Fibroblast of villous mesenchyme (primary cell): ENCODE measurements around the gene MAEA. TPM values are rescaled to one million over a fixed set of nuclear protein-coding genes. Genes with fewer than 3 reads are reported as not detected.
"Not testable (repeated sequence)": the region's sequence is repeated elsewhere in the genome, so short reads cannot be mapped to it uniquely, and the experiment has no call there.

Source experiments
- DNase-seq: peaks from one replicate; pipeline ENCODE4 v3.0.0-alpha.2; 2010; ENCODE audit warnings: low read depth
- H3K4me3 ChIP-seq: 2 replicates; pipeline ENCODE4 v1.5.1; 2011; ENCODE audit warnings: low read depth, mild to moderate bottlenecking, low read length
- total RNA-seq: library from RNA; depleted of rRNA; stranded (reverse); fragments of >200 nt; gene quantifications from 2 replicates; pipeline ENCODE4 v1.2.3, GENCODE V29; 2012
- TF ChIP-seq, protein P1 (sequence below): IDR thresholded peaks from 2 replicates; pipeline ENCODE4 v1.5.1; 2012; ENCODE audit warnings: low read depth, mild to moderate bottlenecking, low read length; ENCODE audit not compliant: insufficient read depth

MAEA gene
- total RNA-seq, 1 donor: 59.6 TPM

GRCh38 chr4:1333256-1333655, 43.6 kb downstream of the MAEA start:
- TF ChIP-seq, protein P1, sequence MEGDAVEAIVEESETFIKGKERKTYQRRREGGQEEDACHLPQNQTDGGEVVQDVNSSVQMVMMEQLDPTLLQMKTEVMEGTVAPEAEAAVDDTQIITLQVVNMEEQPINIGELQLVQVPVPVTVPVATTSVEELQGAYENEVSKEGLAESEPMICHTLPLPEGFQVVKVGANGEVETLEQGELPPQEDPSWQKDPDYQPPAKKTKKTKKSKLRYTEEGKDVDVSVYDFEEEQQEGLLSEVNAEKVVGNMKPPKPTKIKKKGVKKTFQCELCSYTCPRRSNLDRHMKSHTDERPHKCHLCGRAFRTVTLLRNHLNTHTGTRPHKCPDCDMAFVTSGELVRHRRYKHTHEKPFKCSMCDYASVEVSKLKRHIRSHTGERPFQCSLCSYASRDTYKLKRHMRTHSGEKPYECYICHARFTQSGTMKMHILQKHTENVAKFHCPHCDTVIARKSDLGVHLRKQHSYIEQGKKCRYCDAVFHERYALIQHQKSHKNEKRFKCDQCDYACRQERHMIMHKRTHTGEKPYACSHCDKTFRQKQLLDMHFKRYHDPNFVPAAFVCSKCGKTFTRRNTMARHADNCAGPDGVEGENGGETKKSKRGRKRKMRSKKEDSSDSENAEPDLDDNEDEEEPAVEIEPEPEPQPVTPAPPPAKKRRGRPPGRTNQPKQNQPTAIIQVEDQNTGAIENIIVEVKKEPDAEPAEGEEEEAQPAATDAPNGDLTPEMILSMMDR: no peak
- H3K4me3 ChIP-seq: no peak overlapping the region
- DNase-seq: no peak

- not testable (repeated sequence) for DNase-seq, H3K4me3 ChIP-seq
Observed at GRCh38 chr4:1333851-1334578, 44.3 kb downstream of the MAEA start.

- DNase-seq: no peak
- H3K4me3 ChIP-seq: no peak overlapping the region
- TF ChIP-seq, protein P1: no peak
Observed at GRCh38 chr4:1334579-1334895, 44.8 kb downstream of the MAEA start.

- H3K4me3 ChIP-seq, DNase-seq: not testable (repeated sequence)
Observed at GRCh38 chr4:1335193-1335883, 45.6 kb downstream of the MAEA start.

DNA sequence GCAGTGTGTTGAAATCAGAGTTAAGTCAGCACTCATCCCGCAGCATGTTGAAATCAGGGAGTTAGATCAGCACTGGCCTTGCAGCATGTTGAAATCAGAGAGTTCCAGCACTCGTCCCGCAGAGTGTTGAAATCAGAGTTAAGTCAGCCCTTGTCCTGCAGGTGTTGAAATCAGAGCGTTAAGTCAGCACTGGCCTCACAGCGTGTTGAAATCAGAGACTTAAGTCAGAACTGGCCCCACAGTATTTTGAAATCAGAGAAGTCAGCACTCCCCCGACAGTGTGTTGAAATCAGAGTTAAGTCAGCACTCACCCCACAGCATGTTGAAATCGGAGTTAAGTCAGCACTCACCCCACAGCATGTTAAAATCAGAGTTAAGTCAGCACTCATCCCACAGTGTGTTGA, 46.4 kb downstream of the MAEA start:
- peak; percentile 77 for DNase-seq
- TF ChIP-seq, protein P1: no peak
- no peak overlapping the region for H3K4me3 ChIP-seq

DNA sequence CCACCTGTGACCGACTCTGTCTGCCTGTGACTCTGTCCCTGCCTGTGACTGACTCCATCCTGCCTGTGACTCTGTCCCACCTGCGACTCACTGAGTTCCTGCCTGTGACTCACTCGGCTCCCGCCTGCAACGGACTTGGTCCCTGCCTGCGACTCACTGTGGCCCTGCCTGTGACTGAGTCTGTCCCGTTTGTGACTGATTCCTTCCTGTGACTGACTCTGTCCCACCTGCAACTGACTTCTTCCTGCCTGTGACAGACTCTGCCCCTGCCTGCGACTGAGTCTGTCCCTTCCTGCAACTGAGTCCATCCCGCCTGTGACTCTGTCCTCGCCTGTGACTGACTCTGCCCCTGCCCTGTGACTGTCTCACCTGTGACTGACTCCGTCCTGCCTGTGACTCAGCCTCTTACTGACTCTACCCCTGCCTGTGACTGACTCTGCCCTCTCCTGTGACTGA, 47.7 kb downstream of the MAEA start:
- TF ChIP-seq, protein P1: no peak
- no peak overlapping the region for H3K4me3 ChIP-seq
- DNase-seq: no peak

DNA sequence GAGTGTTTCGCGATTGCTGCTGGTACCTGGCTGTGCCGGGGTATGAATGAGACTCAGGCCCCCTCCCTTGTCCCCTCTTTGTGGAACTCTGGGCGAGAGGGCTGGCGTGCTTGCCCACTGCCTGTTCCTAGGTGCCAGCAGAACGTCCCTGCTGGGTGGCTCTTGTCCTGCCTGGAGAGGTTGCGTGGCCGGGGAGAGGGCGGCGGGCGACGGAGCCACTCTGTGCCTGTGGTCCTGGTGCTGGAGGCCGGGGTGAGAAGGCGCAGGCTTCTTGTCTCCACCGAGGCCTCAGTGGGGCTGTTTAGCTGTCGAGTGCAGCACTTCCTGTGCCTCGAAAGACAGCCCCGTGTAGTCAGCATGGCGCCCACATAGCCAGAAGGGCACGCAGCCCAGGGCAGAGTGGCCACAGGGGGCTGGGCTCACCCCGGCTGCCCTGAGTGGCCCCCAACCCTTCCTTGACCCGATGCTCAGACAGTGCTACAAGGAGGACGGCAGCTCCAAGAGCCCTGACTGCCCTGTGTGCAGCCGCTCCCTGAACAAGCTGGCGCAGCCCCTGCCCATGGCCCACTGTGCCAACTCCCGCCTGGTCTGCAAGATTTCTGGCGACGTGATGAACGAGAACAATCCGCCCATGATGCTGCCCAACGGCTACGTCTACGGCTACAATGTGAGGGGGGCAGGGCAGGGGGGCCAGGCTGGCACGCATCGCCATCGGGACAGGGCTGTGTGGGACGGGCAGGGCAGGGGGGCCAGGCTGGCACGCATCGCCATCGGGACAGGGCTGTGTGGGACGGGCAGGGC, 48.5 kb downstream of the MAEA start:
- H3K4me3 ChIP-seq: no peak overlapping the region
- no peak for DNase-seq
- TF ChIP-seq, protein P1: no peak
